Esophagus muscularis mucosa (tissue), 4 donors: ENCODE results near the gene CFAP410.

Source experiments
- EP300 ChIP-seq: sonication (generic); formaldehyde crosslinking; IDR thresholded peaks from one replicate; pipeline ENCODE4 v1.6.1; 2017; ENCODE audit warnings: antibody characterized with exemption
- POLR2A ChIP-seq: fragments of 450-650 bp; IDR thresholded peaks from one replicate; pipeline ENCODE4 v1.6.1; 2017; ENCODE audit warnings: antibody characterized with exemption, moderate library complexity, mild to moderate bottlenecking, low read depth
- POLR2AphosphoS5 ChIP-seq, 2 donors: sonication (generic); formaldehyde crosslinking; IDR thresholded peaks; one replicate each; pipeline ENCODE4 v1.6.1; 2017; ENCODE audit warnings: antibody characterized with exemption in 2 of 2
- TF ChIP-seq, protein P1 (sequence below), 3 experiments: fragments of 200-600 bp in 2 of 3; fragments of 450-650 bp in 1 of 3; sonication (generic) in 2 of 3; IDR thresholded peaks; one replicate each; pipeline ENCODE4 v1.5.1; 2017 to 2019; ENCODE audit warnings: antibody characterized with exemption in 3 of 3, mild to moderate bottlenecking in 2 of 3, moderate library complexity in 1 of 3

DNA sequence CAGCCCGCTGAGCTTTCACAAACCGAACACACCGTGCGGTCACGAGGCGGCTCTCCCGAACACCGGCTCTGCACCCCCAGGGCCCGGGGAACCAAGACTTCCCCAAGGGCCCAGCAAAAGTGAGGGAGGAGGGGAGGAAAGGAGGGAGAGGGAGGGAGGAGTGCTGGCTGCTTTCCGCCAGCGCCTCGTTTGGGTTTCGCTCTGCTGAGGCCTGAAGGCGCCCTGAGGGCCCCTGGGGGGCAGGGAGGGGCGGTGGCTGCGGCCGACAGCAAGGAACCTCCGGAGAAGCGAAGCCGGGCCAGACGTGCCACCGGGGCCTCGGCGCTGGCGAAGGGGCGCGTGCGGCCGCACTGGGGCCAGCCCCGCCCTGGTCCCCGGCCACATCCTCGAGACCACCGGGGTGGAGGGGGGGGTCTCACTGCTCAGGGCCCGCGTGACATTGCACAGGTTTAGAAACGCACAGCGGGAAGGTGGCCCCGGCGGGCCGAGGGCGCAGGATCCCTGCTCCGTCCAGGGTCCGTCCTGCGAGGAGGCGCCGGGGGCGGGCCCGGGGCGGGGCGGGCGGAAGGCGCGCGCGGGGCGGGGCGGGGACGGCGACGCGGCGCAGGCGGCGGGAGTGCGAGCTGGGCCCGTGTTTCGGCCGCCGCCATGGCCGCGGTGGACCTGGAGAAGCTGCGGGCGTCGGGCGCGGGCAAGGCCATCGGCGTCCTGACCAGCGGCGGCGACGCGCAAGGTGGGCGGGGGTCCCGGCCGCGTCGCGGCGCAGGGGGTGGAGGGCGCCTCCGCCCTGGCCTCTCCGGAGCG, 39.5 kb downstream of the CFAP410 start, which contains the start of gene PFKL:
- TF ChIP-seq, protein P1, sequence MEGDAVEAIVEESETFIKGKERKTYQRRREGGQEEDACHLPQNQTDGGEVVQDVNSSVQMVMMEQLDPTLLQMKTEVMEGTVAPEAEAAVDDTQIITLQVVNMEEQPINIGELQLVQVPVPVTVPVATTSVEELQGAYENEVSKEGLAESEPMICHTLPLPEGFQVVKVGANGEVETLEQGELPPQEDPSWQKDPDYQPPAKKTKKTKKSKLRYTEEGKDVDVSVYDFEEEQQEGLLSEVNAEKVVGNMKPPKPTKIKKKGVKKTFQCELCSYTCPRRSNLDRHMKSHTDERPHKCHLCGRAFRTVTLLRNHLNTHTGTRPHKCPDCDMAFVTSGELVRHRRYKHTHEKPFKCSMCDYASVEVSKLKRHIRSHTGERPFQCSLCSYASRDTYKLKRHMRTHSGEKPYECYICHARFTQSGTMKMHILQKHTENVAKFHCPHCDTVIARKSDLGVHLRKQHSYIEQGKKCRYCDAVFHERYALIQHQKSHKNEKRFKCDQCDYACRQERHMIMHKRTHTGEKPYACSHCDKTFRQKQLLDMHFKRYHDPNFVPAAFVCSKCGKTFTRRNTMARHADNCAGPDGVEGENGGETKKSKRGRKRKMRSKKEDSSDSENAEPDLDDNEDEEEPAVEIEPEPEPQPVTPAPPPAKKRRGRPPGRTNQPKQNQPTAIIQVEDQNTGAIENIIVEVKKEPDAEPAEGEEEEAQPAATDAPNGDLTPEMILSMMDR (IDR thresholded peaks at IDR 0.05): no peak
- TF ChIP-seq POLR2AphosphoS5 (IDR thresholded peaks at IDR 0.05) (peak; percentile 12 to 62), POLR2A (no peak), EP300 (no peak)
